Endothelial cell of umbilical vein (primary cell): ENCODE data around the gene AIF1. TPM values are rescaled to one million over a fixed set of nuclear protein-coding genes. Genes with fewer than 3 reads are reported as not detected.

Experiments
- BruUV-seq: library from RNA; stranded (reverse); fragments of 400-500 nt; replicated peaks from 2 replicates; lab custom pipeline; 2021; lab: Mats Ljungman, UMichigan
- CTCF ChIA-PET: fragments of 300-600, 350-600 bp; sonication (Branson Sonifier 250); formaldehyde crosslinking; loops from one replicate; lab custom pipeline; 2021; ENCODE audit warnings: antibody characterized with exemption, inconsistent platforms; lab: Charles Lee
- POLR2A ChIA-PET: fragments of 300-600, 350-600 bp; sonication (Branson Sonifier 250); formaldehyde crosslinking; loops from one replicate; lab custom pipeline; 2021; ENCODE audit warnings: antibody characterized with exemption, inconsistent platforms; lab: Charles Lee
- DNase-seq: peaks from one replicate; pipeline ENCODE4 v3.0.0-alpha.2; 2011; ENCODE audit warnings: low read depth, low spot score
- FAIRE-seq: peaks from 2 replicates; lab custom pipeline; 2011; peaks lifted over from hg19 to GRCh38; lab: Jason Lieb, UNC
- H2AFZ ChIP-seq: 2 replicates; pipeline ENCODE4 v1.6.0; 2012; ENCODE audit warnings: low read depth, low read length, control low read depth, inconsistent platforms
- H3K27ac ChIP-seq: 2 replicates; pipeline ENCODE4 v1.5.1; 2011; ENCODE audit warnings: low read depth, mild to moderate bottlenecking, control low read depth, low read length, moderate library complexity; ENCODE audit not compliant: insufficient read depth
- H3K27me3 ChIP-seq, 2 experiments: 2 replicates each; pipeline versions ENCODE4 v1.6.0 to v1.6.1; 2011; ENCODE audit warnings: low read length in 2 of 2, mixed read lengths in 1 of 2; ENCODE audit not compliant: control insufficient read depth in 2 of 2, insufficient read depth in 2 of 2
- H3K36me3 ChIP-seq, 2 experiments: 2 replicates in 1 of 2; 3 replicates in 1 of 2; pipeline ENCODE4 v1.5.1; 2011; ENCODE audit warnings: low read length in 2 of 2, mild to moderate bottlenecking in 1 of 2, moderate library complexity in 1 of 2; ENCODE audit not compliant: control insufficient read depth in 2 of 2, insufficient read depth in 2 of 2; ENCODE audit errors: extremely low read depth in 1 of 2
- H3K4me1 ChIP-seq: 3 replicates; pipeline ENCODE4 v1.5.1; 2011; ENCODE audit warnings: mild to moderate bottlenecking, low read length; ENCODE audit not compliant: control insufficient read depth, insufficient read depth; ENCODE audit errors: extremely low read depth
- H3K4me2 ChIP-seq: 2 replicates; pipeline ENCODE4 v1.6.1; 2011; ENCODE audit warnings: low read length, control low read depth, mixed read lengths; ENCODE audit not compliant: insufficient read depth
- H3K4me3 ChIP-seq, 3 experiments: fragments of 200-600 bp in 1 of 3; sonication (generic), shearing (Covaris generic) in 1 of 3; replicated peaks in 1 of 3; 2 replicates each; pipeline ENCODE4 v1.5.1; 2011 to 2016; ENCODE audit warnings: control low read depth in 3 of 3, low read length in 3 of 3, mild to moderate bottlenecking in 2 of 3, inconsistent platforms in 1 of 3, low read depth in 1 of 3, moderate library complexity in 1 of 3; ENCODE audit not compliant: insufficient read depth in 1 of 3
- H3K79me2 ChIP-seq: 2 replicates; pipeline ENCODE4 v1.6.0; 2012; ENCODE audit warnings: low read length, inconsistent platforms; ENCODE audit not compliant: control insufficient read depth, insufficient read depth
- H3K9ac ChIP-seq: replicated peaks from 2 replicates; pipeline ENCODE3; 2011; ENCODE audit warnings: low read length, control low read depth; ENCODE audit not compliant: insufficient read depth; ENCODE audit errors: extremely low read depth
- H3K9me1 ChIP-seq: replicated peaks from 3 replicates; pipeline ENCODE4 v1.6.0; 2011; ENCODE audit warnings: mild to moderate bottlenecking, low read length; ENCODE audit not compliant: control insufficient read depth, insufficient read depth; ENCODE audit errors: extremely low read depth
- H3K9me3 ChIP-seq: replicated peaks from 2 replicates; pipeline ENCODE4 v1.5.1; 2012; ENCODE audit warnings: low read length, inconsistent platforms; ENCODE audit not compliant: control insufficient read depth, insufficient read depth
- H4K20me1 ChIP-seq: replicated peaks from 2 replicates; pipeline ENCODE3; 2011; ENCODE audit warnings: mild to moderate bottlenecking, low read length; ENCODE audit not compliant: control insufficient read depth, insufficient read depth; ENCODE audit errors: extremely low read depth
- CTCF ChIP-seq, 2 donors: IDR thresholded peaks; 1 replicate in 1 of 2; 2 replicates in 1 of 2; pipeline ENCODE4 v1.5.1; 2011; ENCODE audit warnings: low read length in 2 of 2, mild to moderate bottlenecking in 2 of 2, moderate library complexity in 2 of 2, control low read depth in 1 of 2, inconsistent platforms in 1 of 2, low read depth in 1 of 2; ENCODE audit not compliant: insufficient read depth in 1 of 2; ENCODE audit errors: extremely low read depth in 1 of 2
- EZH2 ChIP-seq: IDR thresholded peaks from 2 replicates; pipeline ENCODE4 v1.6.1; 2012; ENCODE audit warnings: borderline replicate concordance, low read depth, mild to moderate bottlenecking, moderate library complexity, low read length, inconsistent platforms; ENCODE audit not compliant: severe bottlenecking
- FOS ChIP-seq: IDR thresholded peaks from 2 replicates; pipeline ENCODE4 v1.6.1; 2011; ENCODE audit warnings: mild to moderate bottlenecking, low read length, moderate library complexity, borderline replicate concordance; ENCODE audit not compliant: insufficient read depth
- GATA2 ChIP-seq: IDR thresholded peaks from 2 replicates; pipeline ENCODE4 v1.7.0; 2011; ENCODE audit warnings: low read depth, mild to moderate bottlenecking, moderate library complexity, mixed read lengths, low read length; ENCODE audit not compliant: insufficient read length, insufficient read depth
- JUN ChIP-seq: IDR thresholded peaks from 2 replicates; pipeline ENCODE4 v1.6.1; 2011; ENCODE audit warnings: borderline replicate concordance, low read depth; ENCODE audit not compliant: insufficient read length, insufficient read depth
- MYC ChIP-seq: IDR thresholded peaks from one replicate; pipeline ENCODE4 v1.6.1; 2011; ENCODE audit warnings: mild to moderate bottlenecking, low read depth, low read length
- POLR2A ChIP-seq: IDR thresholded peaks from 2 replicates; pipeline ENCODE4 v1.6.1; 2012; ENCODE audit warnings: low read depth, mild to moderate bottlenecking, control low read depth, low read length
- POLR2AphosphoS5 ChIP-seq: IDR thresholded peaks from 2 replicates; pipeline ENCODE4 v1.6.1; 2012; ENCODE audit warnings: low read depth, mild to moderate bottlenecking, control low read depth, low read length, moderate library complexity; ENCODE audit not compliant: insufficient read depth
- dilution Hi-C: fragments of 300-500 bp; cut with MboI; formaldehyde crosslinking; loops from one replicate; pipeline ENCODE4 v1.15.0; 2019; ENCODE audit warnings: low sequenced_read_pairs; ENCODE audit not compliant: extremely low pct_ligation_motif_present
- intact Hi-C: fragments of 100-400 bp; cut with micrococcal nuclease; formaldehyde crosslinking; loops from one replicate; pipeline ENCODE4 v1.10.0; 2022
- polyA plus RNA-seq, 4 experiments: library from polyadenylated mRNA; depleted of rRNA in 3 of 4; stranded (reverse) in 3 of 4; unstranded in 1 of 4; fragments of >200 nt; gene quantifications; 2 replicates each; pipeline versions ENCODE4 v1.2.1 to v1.2.3, GENCODE V29; 2011 to 2012; ENCODE audit warnings: missing spikeins in 1 of 4
- total RNA-seq: library from RNA; stranded (reverse); gene quantifications from 2 replicates; pipeline ENCODE4 v1.2.3, GENCODE V29; 2021
- TF ChIP-seq, protein P1 (sequence below): IDR thresholded peaks from 2 replicates; pipeline ENCODE4 v1.6.1; 2011; ENCODE audit not compliant: insufficient read depth, insufficient read length

AIF1 gene
- total and polyA plus RNA-seq, 2 donors (not counting 3 experiments of a cell fraction or from before 2014, with no cell fraction given): not detected

DNA sequence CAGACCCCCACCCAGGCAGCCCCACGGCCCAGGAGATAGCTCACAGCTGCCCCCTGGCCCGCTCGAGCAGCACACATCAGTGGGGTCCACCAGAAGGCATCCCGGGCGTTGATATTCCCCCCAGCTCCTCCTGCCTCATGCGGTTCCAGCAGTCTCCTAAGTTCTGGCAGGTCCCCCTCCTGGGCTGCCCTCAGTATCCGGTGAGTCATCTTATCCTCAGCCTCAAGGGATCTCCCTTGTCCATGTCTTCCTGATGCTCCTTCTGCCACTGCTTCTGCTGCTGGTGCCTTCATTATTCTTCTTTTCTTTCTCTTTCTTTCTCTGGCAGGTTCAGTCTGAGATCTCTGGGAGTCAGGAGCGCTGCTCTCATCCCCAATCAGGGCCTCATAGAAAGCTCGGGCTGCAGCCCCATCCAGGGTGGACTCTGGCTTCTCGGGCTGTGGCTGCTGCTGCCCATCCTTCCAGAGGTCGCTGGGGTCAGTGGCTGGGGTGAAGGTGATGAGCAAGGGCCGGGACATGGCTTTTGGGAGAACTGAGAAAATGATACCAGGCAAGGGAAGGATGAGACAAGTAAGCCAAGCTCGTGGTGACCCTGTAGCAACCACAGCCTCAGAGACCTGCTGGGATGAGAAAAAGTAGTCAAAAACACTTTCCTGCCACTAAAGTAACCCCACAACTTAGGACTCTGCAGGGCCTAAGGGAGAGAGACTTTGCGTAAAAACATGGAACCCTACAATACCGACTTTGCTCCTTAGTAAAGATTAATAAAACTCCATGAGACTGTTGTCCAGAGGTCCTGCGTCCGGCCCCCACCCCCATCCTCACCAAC lies 49.1 kb downstream of the AIF1 start:
- peak; percentile 80 for FAIRE-seq

More for the DNA sequence above, 49.1 kb downstream of the AIF1 start:
- H3K9ac ChIP-seq: peak overlapping the region; percentile 79
- H4K20me1 ChIP-seq: no peaks in the 10 kb centered on the region
- H3K36me3 ChIP-seq: peaks cover 14 to 18% of the 10 kb centered on the region in 2 experiments
- peak; percentile 51 for DNase-seq
- H2AFZ ChIP-seq: peak overlapping the region; percentile 23
- dilution Hi-C loops (no loop called here), intact Hi-C loops (loop anchor here (5.0 to 10.0 kb wide), 2 partner anchors 172 to 531 kb away; partner anchors contain the start of genes GPSM3 and PBX2)
- H3K27me3 ChIP-seq: no peaks in the 10 kb centered on the region
- H3K79me2 ChIP-seq: peaks cover 43% of the 10 kb centered on the region
- H3K4me2 ChIP-seq: peak overlapping the region; percentile 86
- no peaks in the 10 kb centered on the region for H3K9me3 ChIP-seq
- BruUV-seq: TSS peak; percentile 18
- H3K9me1 ChIP-seq: no peaks in the 10 kb centered on the region
- TF ChIP-seq FOS (peak; percentile 60), CTCF (IDR thresholded peaks at IDR 0.05; ENCODE audit: extremely low read depth in 1 of 2, insufficient read depth in 1 of 2, low read depth in 1 of 2, low read length in 2 of 2) (no peak), JUN (peak; percentile 68), POLR2AphosphoS5 (no peak), EZH2 (no peak), GATA2 (no peak), MYC (no peak), POLR2A (no peak)
- TF ChIP-seq, protein P1, sequence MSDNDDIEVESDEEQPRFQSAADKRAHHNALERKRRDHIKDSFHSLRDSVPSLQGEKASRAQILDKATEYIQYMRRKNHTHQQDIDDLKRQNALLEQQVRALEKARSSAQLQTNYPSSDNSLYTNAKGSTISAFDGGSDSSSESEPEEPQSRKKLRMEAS: no peak
- H3K27ac ChIP-seq: peak overlapping the region; percentile 77
- ChIA-PET CTCF (interaction anchor here (0.8 to 5.7 kb wide), 10 partner anchors 9 to 143 kb away, joined by 3 to 38 read pairs (median 3); partner anchors contain the start of genes APOM, ATP6V1G2, BAG6 and LSM2), POLR2A (interaction anchor here (0.8 to 1.3 kb wide), 8 partner anchors 11 to 163 kb away, joined by 3 to 5 read pairs (median 4); partner anchors contain the start of genes ABHD16A, BAG6, HSPA1B and LSM2)
- H3K4me1 ChIP-seq: peaks cover 37% of the 10 kb centered on the region
- H3K4me3 ChIP-seq: peak overlapping the region; percentile 70 to 94 (median 72)
